IPS-15b (cell line): Measurements from ENCODE around the gene PCP4L1.

Experiments
- H3K27me3 ChIP-seq: one replicate; pipeline ENCODE4 v1.6.1; 2013; ENCODE audit warnings: low read length; ENCODE audit not compliant: control insufficient read depth, insufficient read depth
- H3K36me3 ChIP-seq: one replicate; pipeline ENCODE4 v1.6.1; 2013; ENCODE audit warnings: low read length; ENCODE audit not compliant: control insufficient read depth, insufficient read depth
- H3K4me1 ChIP-seq: one replicate; pipeline ENCODE4 v1.6.1; 2013; ENCODE audit warnings: mild to moderate bottlenecking, low read length; ENCODE audit not compliant: control insufficient read depth, insufficient read depth
- H3K4me3 ChIP-seq: one replicate; pipeline ENCODE4 v1.5.1; 2013; ENCODE audit warnings: low read depth, low read length
- H3K9ac ChIP-seq: one replicate; pipeline ENCODE4 v1.6.1; 2013; ENCODE audit warnings: low read depth, mild to moderate bottlenecking, low read length
- H3K9me3 ChIP-seq: one replicate; pipeline ENCODE4 v1.6.1; 2013; ENCODE audit warnings: mild to moderate bottlenecking, low read length; ENCODE audit not compliant: control insufficient read depth, insufficient read depth

PCP4L1 gene

GRCh38 chr1:161285521-161285920 lies 27.0 kb downstream of the PCP4L1 start:
- no peaks in the 10 kb centered on the region for H3K36me3 ChIP-seq
- H3K4me3 ChIP-seq = no peak overlapping the region
- peaks cover 12% of the 10 kb centered on the region for H3K4me1 ChIP-seq
- peaks cover 2% of the 10 kb centered on the region for H3K27me3 ChIP-seq
- H3K9me3 ChIP-seq = no peaks in the 10 kb centered on the region
- no peak overlapping the region for H3K9ac ChIP-seq

DNA sequence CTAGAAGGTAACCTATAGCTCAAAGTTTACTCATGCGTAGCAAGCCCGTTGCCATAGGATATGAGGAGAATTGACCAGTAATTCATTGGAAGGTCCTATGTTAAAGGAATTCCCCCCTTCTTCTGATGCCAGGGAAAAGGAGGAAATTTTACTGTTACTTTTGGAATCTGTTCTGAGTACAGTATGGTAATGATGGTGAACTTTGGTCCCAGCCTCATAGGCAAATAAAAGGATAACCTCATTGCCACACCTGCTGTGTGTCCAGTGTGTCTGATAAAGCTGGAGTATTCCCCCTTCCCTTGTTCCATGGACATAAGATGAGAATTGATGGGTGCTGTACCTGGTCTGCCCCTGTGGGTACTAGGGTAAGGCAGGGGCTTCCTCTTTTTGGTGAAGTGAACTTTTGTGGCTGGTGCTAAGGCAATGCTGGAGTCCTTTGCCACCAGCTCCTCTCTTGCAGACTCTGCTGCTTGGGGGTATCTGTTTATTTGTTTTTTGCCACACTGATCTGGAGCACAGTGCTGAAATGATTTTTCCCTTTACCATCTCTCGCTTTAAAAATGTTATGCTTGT lies 29.0 kb downstream of the PCP4L1 start:
- no peaks in the 10 kb centered on the region for H3K36me3 ChIP-seq
- H3K9ac ChIP-seq = no peak overlapping the region
- peaks cover 2% of the 10 kb centered on the region for H3K27me3 ChIP-seq
- no peak overlapping the region for H3K4me3 ChIP-seq
- H3K4me1 ChIP-seq = peaks cover 12% of the 10 kb centered on the region
- no peaks in the 10 kb centered on the region for H3K9me3 ChIP-seq

DNA sequence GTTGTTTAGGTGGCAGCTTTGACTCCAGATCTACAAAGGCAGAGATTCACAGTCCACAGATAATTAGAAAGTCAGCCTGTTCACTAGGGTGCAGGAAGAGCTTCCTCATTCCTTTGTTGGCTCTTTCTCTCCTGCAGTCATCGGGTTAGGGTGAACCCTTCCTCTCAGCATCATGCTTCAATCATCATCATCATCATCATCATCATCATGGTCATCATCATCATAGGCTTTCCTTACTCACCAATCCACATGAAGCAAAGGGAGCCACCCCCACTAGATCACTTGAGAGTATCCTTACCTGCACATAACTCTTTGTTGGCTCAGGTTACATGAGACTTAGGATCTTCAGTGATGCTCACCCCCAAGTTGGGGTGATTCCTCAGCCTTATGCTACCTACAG lies 32.2 kb downstream of the PCP4L1 start:
- no peaks in the 10 kb centered on the region for H3K36me3 ChIP-seq
- peaks cover 3% of the 10 kb centered on the region for H3K4me1 ChIP-seq
- H3K9me3 ChIP-seq = no peaks in the 10 kb centered on the region
- no peak overlapping the region for H3K9ac ChIP-seq
- H3K4me3 ChIP-seq = no peak overlapping the region
- no peaks in the 10 kb centered on the region for H3K27me3 ChIP-seq

DNA sequence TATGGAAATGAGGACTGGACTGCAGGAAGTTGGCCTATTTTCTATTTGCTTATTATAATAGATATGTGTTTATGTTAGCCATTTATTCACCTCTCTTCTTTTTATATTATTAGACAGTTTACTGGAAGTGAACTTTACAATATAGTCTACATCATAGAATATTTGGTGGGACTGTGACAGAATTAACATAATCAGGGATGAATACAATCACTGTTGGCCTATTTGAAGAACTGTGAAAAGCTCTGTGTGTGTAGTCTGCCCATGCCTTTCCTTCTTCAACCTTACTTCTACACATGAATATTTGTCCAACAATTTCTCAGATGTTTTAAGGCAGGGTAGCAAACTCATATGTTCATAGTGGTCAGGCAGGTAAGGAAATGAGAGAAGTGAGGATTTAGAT lies 38.9 kb downstream of the PCP4L1 start:
- Histone ChIP-seq H3K36me3 (no peaks in the 10 kb centered on the region), H3K4me3 (no peak overlapping the region), H3K9ac (no peak overlapping the region), H3K4me1 (peaks cover 2% of the 10 kb centered on the region), H3K27me3 (no peaks in the 10 kb centered on the region), H3K9me3 (no peaks in the 10 kb centered on the region)

DNA sequence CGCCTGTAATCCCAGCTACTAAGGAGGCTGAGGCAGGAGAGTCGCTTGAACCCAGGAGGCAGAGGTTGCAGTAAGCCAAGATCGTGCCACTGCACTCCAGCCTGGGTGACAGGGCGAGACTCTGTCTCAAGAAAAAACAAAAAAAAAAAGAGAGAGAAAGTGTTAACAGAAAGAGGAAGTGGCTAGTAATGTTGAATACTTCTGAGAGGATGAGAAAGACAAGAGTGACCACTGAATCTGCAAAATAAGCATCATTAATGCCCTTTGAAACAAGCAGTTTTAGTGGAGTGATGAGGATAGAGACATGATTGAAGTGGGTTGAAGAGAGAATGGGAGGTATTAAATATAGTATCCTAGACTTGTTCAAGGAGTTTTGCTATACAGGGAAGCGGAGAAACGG lies 39.6 kb downstream of the PCP4L1 start:
- H3K9ac ChIP-seq = no peak overlapping the region
- peaks cover 4% of the 10 kb centered on the region for H3K4me1 ChIP-seq
- no peaks in the 10 kb centered on the region for H3K36me3 ChIP-seq
- H3K4me3 ChIP-seq = no peak overlapping the region
- H3K27me3 ChIP-seq = no peaks in the 10 kb centered on the region
- H3K9me3 ChIP-seq = no peaks in the 10 kb centered on the region

DNA sequence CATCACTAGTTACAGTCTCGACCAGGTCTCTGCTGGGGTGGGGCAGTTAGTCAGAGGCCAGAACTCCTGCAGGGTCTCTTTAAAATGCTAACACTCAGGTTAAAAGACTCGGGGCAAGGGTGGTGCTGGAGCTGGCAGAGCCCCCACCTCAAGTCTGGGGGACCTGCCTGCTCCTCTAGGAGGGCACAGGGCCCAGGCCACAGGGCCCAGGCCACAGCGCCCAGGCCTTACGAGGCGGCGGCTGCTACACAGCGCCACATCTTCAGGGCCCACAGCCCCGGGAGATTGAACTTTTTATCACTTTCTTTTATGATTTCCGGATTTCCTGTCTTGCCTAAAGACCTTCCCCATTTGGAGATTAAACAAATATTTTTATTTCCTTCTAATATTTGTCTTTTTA lies 40.8 kb downstream of the PCP4L1 start:
- H3K9ac ChIP-seq = no peak overlapping the region
- H3K36me3 ChIP-seq = no peaks in the 10 kb centered on the region
- H3K4me1 ChIP-seq = peaks cover 11% of the 10 kb centered on the region
- no peaks in the 10 kb centered on the region for H3K27me3 ChIP-seq
- no peak overlapping the region for H3K4me3 ChIP-seq
- H3K9me3 ChIP-seq = no peaks in the 10 kb centered on the region

GRCh38 chr1:161300478-161300877 lies 41.9 kb downstream of the PCP4L1 start:
- Histone ChIP-seq H3K9ac (no peak overlapping the region), H3K36me3 (no peaks in the 10 kb centered on the region), H3K4me3 (no peak overlapping the region), H3K27me3 (no peaks in the 10 kb centered on the region), H3K9me3 (no peaks in the 10 kb centered on the region), H3K4me1 (peaks cover 11% of the 10 kb centered on the region)

DNA sequence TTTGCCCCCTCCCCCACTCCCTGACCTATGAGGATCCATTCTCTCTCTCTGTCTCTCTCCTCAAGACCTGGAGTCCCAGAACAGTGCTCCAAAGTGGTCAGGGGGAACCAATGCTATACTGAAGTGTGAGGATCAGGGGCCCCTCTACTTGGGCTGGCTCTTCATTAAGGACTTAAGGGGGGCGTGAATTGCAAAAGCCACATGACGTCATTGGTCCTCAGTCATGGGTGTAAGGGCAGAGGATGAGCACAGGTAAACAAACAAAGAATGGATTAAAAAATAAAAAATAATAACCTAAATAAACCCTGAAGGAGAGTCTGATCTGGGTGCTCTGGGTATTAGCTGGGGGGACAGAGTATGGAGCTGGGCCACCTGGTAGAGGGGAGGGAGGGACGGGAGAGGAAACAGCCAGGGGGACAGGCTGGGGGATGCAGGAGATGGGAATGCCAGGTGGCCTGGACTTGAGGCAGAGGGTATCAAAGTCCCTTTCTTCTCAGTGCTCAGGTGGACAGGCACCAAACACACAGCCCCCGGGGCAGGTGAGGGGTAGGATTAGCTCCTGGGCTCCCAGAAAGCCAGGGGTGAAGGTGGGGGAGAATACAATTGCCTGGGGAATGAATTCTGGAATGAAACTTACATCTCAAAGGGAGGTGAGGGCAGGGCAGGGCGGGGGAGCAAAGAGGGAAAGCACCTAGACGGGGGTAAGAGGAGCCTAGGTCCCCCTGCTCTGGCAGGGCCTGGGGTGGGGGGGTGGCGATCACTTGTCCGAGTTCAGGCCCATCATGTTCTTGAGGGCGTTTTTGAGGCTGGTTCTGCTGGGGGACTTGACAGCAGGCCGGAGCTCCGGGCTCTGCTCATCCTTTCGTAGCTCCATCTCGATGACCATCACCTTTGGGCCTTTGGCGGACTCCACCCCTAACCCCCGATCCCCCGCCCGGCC lies 46.7 kb downstream of the PCP4L1 start:
- Histone ChIP-seq H3K4me1 (peaks cover 15% of the 10 kb centered on the region), H3K27me3 (no peaks in the 10 kb centered on the region), H3K36me3 (no peaks in the 10 kb centered on the region), H3K9me3 (no peaks in the 10 kb centered on the region), H3K4me3 (peak overlapping the region; percentile 93), H3K9ac (no peak overlapping the region)

DNA sequence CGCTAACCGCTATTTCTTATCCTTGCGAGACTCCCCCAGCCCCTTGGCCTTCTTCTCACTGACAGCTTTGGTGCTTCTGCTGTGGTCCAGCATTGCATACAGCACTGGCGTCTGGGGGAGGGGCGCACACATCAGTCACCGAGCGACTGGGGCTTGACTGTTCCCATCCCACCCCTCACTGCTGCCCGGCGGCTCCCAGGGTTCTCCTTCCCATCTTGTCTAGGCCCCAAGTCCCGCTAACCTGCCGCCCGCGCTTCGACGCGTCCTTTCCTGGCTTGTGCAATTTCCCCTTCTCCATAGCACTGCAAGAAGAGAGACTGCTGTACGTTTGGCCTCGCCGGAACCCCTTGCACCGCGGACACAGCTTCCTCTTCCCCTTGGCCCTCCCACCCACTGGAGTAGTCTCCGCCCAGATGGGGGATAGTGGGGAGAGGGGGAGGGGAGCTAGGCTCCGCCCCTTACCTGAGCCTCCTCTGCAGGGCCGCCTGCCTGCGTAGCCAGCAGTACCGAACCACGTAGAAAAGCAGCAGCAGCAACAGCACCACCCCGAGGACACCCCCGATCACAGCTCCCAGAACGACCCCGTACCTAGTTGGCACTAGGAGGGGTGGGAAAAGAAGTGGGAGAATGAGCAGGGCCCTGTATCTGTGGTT lies 47.4 kb downstream of the PCP4L1 start:
- Histone ChIP-seq H3K9me3 (no peaks in the 10 kb centered on the region), H3K9ac (no peak overlapping the region), H3K4me1 (peaks cover 13% of the 10 kb centered on the region), H3K27me3 (no peaks in the 10 kb centered on the region), H3K36me3 (no peaks in the 10 kb centered on the region), H3K4me3 (peak overlapping the region; percentile 93)

GRCh38 chr1:161307230-161307768 lies 48.8 kb downstream of the PCP4L1 start:
- no peaks in the 10 kb centered on the region for H3K27me3 ChIP-seq
- no peak overlapping the region for H3K9ac ChIP-seq
- no peaks in the 10 kb centered on the region for H3K36me3 ChIP-seq
- H3K9me3 ChIP-seq = no peaks in the 10 kb centered on the region
- no peak overlapping the region for H3K4me3 ChIP-seq
- peaks cover 13% of the 10 kb centered on the region for H3K4me1 ChIP-seq

DNA sequence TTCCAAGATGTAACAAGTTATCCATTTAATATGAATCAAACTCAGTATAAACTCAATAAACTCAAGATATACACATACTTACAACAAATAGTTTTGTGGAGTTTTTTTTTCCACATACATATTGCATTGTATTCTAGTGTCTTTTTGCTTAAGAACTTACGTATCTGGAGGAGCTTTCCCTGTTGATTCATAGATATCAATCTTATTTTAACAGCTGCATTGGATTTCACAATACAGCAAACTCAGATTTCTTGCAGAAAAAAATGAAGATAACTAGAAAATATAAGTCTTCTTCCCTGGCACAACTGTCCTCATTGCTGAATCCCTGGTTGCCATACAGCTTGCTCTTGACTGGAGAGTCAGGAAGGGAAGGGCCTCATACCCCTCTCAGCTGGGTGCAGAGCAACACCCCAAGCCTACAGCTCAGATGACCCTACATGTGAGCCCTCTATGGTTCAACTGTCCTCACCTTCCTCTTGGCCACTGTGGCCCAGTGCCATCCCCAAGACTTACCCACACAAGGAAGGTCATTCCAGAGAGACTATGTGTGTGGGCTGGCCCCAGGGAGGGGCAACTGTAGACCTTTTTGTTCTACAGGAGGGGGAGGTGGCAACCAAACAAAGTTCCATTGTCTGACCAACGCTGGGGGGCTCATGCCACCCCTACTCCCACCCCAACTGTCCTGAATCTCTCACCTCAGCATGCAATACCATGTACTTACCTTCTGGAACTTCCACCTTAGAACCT lies 49.5 kb downstream of the PCP4L1 start:
- no peak overlapping the region for H3K4me3 ChIP-seq
- H3K9me3 ChIP-seq = no peaks in the 10 kb centered on the region
- H3K27me3 ChIP-seq = no peaks in the 10 kb centered on the region
- H3K4me1 ChIP-seq = peaks cover 11% of the 10 kb centered on the region
- H3K36me3 ChIP-seq = no peaks in the 10 kb centered on the region
- no peak overlapping the region for H3K9ac ChIP-seq
